Retina (tissue), 1 donor: ENCODE results near the gene REXO4.
"Not testable (repeated sequence)": the region's sequence is repeated elsewhere in the genome, so short reads cannot be mapped to it uniquely, and the experiment has no call there.

Experiments used
- DNase-seq: peaks from one replicate; pipeline ENCODE4 v3.0.0-alpha.2; 2016

Gene REXO4

GRCh38 chr9:133417541-133418461 lies at the start of gene REXO4:
TSS of gene REXO4 (minus strand) at chr9:133418010. CDS start at chr9:133417844, 166 bp downstream.
- DNase-seq: peak; percentile 96

- DNase-seq: no peak
Measured at GRCh38 chr9:133467101-133467500, 49.3 kb upstream of the REXO4 start.

- DNase-seq: no peak
Measured at GRCh38 chr9:133465984-133466383, 48.2 kb upstream of the REXO4 start.

GRCh38 chr9:133464638-133465037 lies 46.8 kb upstream of the REXO4 start:
- DNase-seq: no peak

- no peak for DNase-seq
Measured at GRCh38 chr9:133463864-133464615, 46.2 kb upstream of the REXO4 start.

- DNase-seq: no peak
Measured at GRCh38 chr9:133463234-133463863, 45.5 kb upstream of the REXO4 start.

- DNase-seq: no peak
Measured at GRCh38 chr9:133461975-133462374, 44.2 kb upstream of the REXO4 start.

- peak; percentile 71 for DNase-seq
Measured at GRCh38 chr9:133460405-133461175, 42.8 kb upstream of the REXO4 start.

- DNase-seq: peak; percentile 99
Measured at GRCh38 chr9:133459476-133460404, 41.9 kb upstream of the REXO4 start, which contains the start of gene CACFD1. TSS of gene CACFD1 (plus strand) at chr9:133459978. CDS start at chr9:133460067, 89 bp downstream.

GRCh38 chr9:133458643-133459312 lies 41.0 kb upstream of the REXO4 start:
- no peak for DNase-seq

GRCh38 chr9:133457748-133458147 lies 39.9 kb upstream of the REXO4 start:
- no peak for DNase-seq

- no peak for DNase-seq
Measured at GRCh38 chr9:133457233-133457632, 39.4 kb upstream of the REXO4 start.

- DNase-seq: no peak
Measured at GRCh38 chr9:133456409-133456808, 38.6 kb upstream of the REXO4 start.

- DNase-seq: no peak
Measured at GRCh38 chr9:133455936-133456335, 38.1 kb upstream of the REXO4 start.

- DNase-seq: no peak
Measured at GRCh38 chr9:133454943-133455673, 37.3 kb upstream of the REXO4 start.

GRCh38 chr9:133454325-133454724 lies 36.5 kb upstream of the REXO4 start:
- no peak for DNase-seq

- no peak for DNase-seq
Measured at GRCh38 chr9:133453651-133454050, 35.8 kb upstream of the REXO4 start.

GRCh38 chr9:133452562-133452961 lies 34.8 kb upstream of the REXO4 start:
- DNase-seq: no peak

- not testable (repeated sequence) for DNase-seq
Measured at GRCh38 chr9:133451865-133452264, 34.1 kb upstream of the REXO4 start.

GRCh38 chr9:133449760-133450159 lies 31.9 kb upstream of the REXO4 start:
- no peak for DNase-seq
